Right lobe of liver (tissue), 6 donors: ENCODE results near the gene TRIM45. TPM values are rescaled to one million over a fixed set of nuclear protein-coding genes. Genes with fewer than 3 reads are reported as not detected.
A peak's percentile ranks its signal among the peaks of the same experiment; 100 is the strongest.

ENCODE experiments used
- ATAC-seq, 4 donors: fragments of 200-7000 bp; cut with Tn5 transposase; one replicate each; pipeline ENCODE4 v1.9.1; 2020; ENCODE audit warnings: mild to moderate bottlenecking in 4 of 4, moderate library complexity in 4 of 4
- DNase-seq, 3 donors: peaks; one replicate each; pipeline ENCODE4 v3.0.0-alpha.2; 2020
- H3K27ac ChIP-seq, 3 donors: fragments of 200-600 bp; one replicate each; pipeline ENCODE4 v1.8.0; 2022
- H3K27me3 ChIP-seq, 2 donors: fragments of 200-600 bp; one replicate each; pipeline ENCODE4 v1.8.0; 2022
- H3K36me3 ChIP-seq, 4 donors: fragments of 200-600 bp; sonication (generic) in 1 of 4; one replicate each; pipeline versions ENCODE4 v1.5.1 to v1.8.0; 2017 to 2022; ENCODE audit warnings: control low read depth in 1 of 4
- H3K4me1 ChIP-seq, 4 donors: fragments of 200-600 bp; sonication (generic) in 1 of 4; one replicate each; pipeline versions ENCODE4 v1.5.1 to v1.8.0; 2017 to 2022; ENCODE audit warnings: control low read depth in 1 of 4
- H3K4me3 ChIP-seq, 3 donors: fragments of 200-600 bp; one replicate each; pipeline ENCODE4 v1.8.0; 2022
- H3K9me3 ChIP-seq, 4 donors: fragments of 200-600 bp; sonication (generic) in 1 of 4; one replicate each; pipeline versions ENCODE4 v1.5.1 to v1.8.0; 2017 to 2022; ENCODE audit warnings: control low read depth in 1 of 4
- POLR2A ChIP-seq: fragments of 450-650 bp; IDR thresholded peaks from one replicate; pipeline ENCODE4 v1.6.1; 2017; ENCODE audit warnings: antibody characterized with exemption, mild to moderate bottlenecking
- WGBS: methylation state at CpG from one replicate; pipeline ENCODE4 v1.1.6; 2018; ENCODE audit warnings: low coverage, low lambda C conversion rate; ENCODE audit not compliant: insufficient coverage; ENCODE audit errors: missing lambda C conversion rate; 5-methylcytosine and 5-hydroxymethylcytosine counted together
- intact Hi-C, 2 donors: fragments of 100-400 bp; cut with DNase I; formaldehyde crosslinking; loops; one replicate each; pipeline versions ENCODE4 v1.11.2 to v1.14.1; 2022
- total RNA-seq, 6 experiments: library from RNA; depleted of rRNA in 2 of 6; stranded (reverse); fragments of >200 nt in 2 of 6; fragmentation: NEBNext Ultra II Directional in 3 of 6; extraction: Animal tissue kit (Norgen Biotek cat#: 25700) in 3 of 6; gene quantifications; one replicate each; pipeline versions ENCODE4 v1.1.0 to v1.2.4, GENCODE V29; 2016 to 2023
- TF ChIP-seq, protein P1 (sequence below), 4 donors: fragments of 200-600 bp in 3 of 4; fragments of 450-650 bp in 1 of 4; IDR thresholded peaks; one replicate each; pipeline versions ENCODE4 v1.5.1 to v1.8.0; 2016 to 2022; ENCODE audit warnings: antibody characterized with exemption in 4 of 4, mild to moderate bottlenecking in 2 of 4
- donor health status: DM: no; HTN: yes; CAD: no.
- donor health status: DM: no; HTN: no; CAD: no.
- donor health status: DM: no; HTN: no; CAD: no.
- donor health status: DM: no; HTN: yes; CAD: no.
- donor health status: DM: no; HTN: yes; CAD: no.

TRIM45 gene
- total RNA-seq, 6 experiments from 2014 or later: 0.31 to 1.8 (median 0.51) TPM

- Histone ChIP-seq H3K36me3 (no peaks in the 10 kb centered on the region), H3K27me3 (no peaks in the 10 kb centered on the region), H3K9me3 (no peaks in the 10 kb centered on the region), H3K4me3 (no peak overlapping the region), H3K4me1 (no peaks in the 10 kb centered on the region), H3K27ac (no peak overlapping the region)
- intact Hi-C loops: no loop called here
- 57% methylated on average over 5 of the region's 5 CpGs for WGBS
- no peak for DNase-seq
- TF ChIP-seq POLR2A: no peak
- TF ChIP-seq, protein P1, sequence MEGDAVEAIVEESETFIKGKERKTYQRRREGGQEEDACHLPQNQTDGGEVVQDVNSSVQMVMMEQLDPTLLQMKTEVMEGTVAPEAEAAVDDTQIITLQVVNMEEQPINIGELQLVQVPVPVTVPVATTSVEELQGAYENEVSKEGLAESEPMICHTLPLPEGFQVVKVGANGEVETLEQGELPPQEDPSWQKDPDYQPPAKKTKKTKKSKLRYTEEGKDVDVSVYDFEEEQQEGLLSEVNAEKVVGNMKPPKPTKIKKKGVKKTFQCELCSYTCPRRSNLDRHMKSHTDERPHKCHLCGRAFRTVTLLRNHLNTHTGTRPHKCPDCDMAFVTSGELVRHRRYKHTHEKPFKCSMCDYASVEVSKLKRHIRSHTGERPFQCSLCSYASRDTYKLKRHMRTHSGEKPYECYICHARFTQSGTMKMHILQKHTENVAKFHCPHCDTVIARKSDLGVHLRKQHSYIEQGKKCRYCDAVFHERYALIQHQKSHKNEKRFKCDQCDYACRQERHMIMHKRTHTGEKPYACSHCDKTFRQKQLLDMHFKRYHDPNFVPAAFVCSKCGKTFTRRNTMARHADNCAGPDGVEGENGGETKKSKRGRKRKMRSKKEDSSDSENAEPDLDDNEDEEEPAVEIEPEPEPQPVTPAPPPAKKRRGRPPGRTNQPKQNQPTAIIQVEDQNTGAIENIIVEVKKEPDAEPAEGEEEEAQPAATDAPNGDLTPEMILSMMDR (IDR thresholded peaks at IDR 0.05): no peak
- no peak for ATAC-seq
Observed at GRCh38 chr1:117147856-117148588, 26.5 kb upstream of the TRIM45 start.

DNA sequence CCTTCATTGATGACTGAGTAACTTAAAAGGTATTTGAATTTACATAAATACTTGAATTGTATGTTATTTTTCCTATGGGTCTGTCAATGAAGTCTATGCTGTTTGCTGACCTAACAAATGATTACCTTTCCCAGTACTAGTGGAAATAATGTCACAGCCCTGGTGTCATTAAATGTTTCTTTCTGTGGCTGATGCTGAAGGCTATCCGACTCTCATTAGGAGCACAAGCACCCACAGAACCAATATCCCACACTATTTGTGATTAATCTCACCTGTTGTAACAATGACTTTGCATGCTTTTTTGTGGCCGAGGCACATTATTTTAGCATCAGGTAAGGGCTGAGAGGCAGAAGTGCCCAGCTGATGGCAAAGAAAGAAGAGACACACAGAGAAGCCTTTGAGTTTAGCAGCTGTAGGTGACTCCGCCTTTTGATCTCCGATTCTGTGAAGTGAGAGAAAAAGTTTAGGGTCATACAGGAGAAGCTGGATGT, 25.8 kb upstream of the TRIM45 start:
- Histone ChIP-seq H3K9me3 (no peaks in the 10 kb centered on the region), H3K27ac (no peak overlapping the region), H3K4me3 (no peak overlapping the region), H3K4me1 (no peaks in the 10 kb centered on the region), H3K36me3 (no peaks in the 10 kb centered on the region), H3K27me3 (no peaks in the 10 kb centered on the region)
- intact Hi-C loops: no loop called here
- DNase-seq (no peak), ATAC-seq (no peak)
- WGBS: 71% methylated on average over 3 of the region's 4 CpGs
- no peak for TF ChIP-seq POLR2A
- TF ChIP-seq, protein P1 (IDR thresholded peaks at IDR 0.05): no peak

GRCh38 chr1:117146575-117147340, 25.2 kb upstream of the TRIM45 start:
- TF ChIP-seq POLR2A: no peak
- TF ChIP-seq, protein P1 (IDR thresholded peaks at IDR 0.05): no peak
- H3K27ac ChIP-seq: no peak overlapping the region
- no peaks in the 10 kb centered on the region for H3K9me3 ChIP-seq
- ATAC-seq: peak in 1 of 4 donors; percentile 33
- intact Hi-C loops: no loop called here
- no peaks in the 10 kb centered on the region for H3K27me3 ChIP-seq
- DNase-seq: no peak
- H3K4me1 ChIP-seq: no peaks in the 10 kb centered on the region
- H3K36me3 ChIP-seq: no peaks in the 10 kb centered on the region
- 62% methylated on average over 8 of the region's 8 CpGs for WGBS
- H3K4me3 ChIP-seq: no peak overlapping the region

DNA sequence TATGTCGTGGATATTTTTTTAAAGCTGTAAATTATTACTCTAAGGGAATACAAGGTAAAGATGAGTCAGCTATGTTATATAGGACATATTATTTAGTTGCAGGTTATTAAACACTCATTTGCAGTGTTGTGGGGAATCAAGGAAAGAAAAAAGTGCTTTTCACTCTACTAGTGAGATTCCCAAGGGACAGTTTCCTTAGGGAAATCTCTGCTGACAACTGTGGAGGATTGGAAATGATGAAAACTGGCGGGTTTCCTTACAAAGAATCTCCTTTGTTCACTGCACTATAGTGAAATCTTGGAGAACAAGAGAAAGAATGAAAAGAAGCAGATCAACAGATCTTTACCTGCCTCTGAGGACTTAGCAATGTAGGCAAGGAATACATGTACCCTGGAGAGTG, 24.5 kb upstream of the TRIM45 start:
- H3K27ac ChIP-seq: no peak overlapping the region
- WGBS: 63% methylated on average over 2 of the region's 2 CpGs
- H3K27me3 ChIP-seq: no peaks in the 10 kb centered on the region
- no peak for TF ChIP-seq POLR2A
- TF ChIP-seq, protein P1 (IDR thresholded peaks at IDR 0.05): no peak
- no peak for ATAC-seq
- no peaks in the 10 kb centered on the region for H3K9me3 ChIP-seq
- intact Hi-C loops: no loop called here
- H3K4me3 ChIP-seq: no peak overlapping the region
- no peaks in the 10 kb centered on the region for H3K36me3 ChIP-seq
- no peaks in the 10 kb centered on the region for H3K4me1 ChIP-seq
- DNase-seq: no peak
